Neural progenitor cell (in vitro differentiated cells): Measurements from ENCODE around the gene EVI5L.

ENCODE experiments used
- CTCF ChIP-seq: fragments of 200-600 bp; sonication (generic); IDR thresholded peaks from 2 replicates; pipeline ENCODE4 v1.5.1; 2017; ENCODE audit warnings: antibody characterized with exemption, mild to moderate bottlenecking
- EZH2 ChIP-seq: fragments of 200-600 bp; sonication (generic); IDR thresholded peaks from 2 replicates; pipeline ENCODE4 v1.6.1; 2017; ENCODE audit warnings: antibody characterized with exemption, mild to moderate bottlenecking, moderate library complexity
- EZH2phosphoT487 ChIP-seq: fragments of 200-600 bp; sonication (generic); IDR thresholded peaks from 2 replicates; pipeline ENCODE4 v1.6.1; 2017; ENCODE audit warnings: antibody characterized with exemption

DNA sequence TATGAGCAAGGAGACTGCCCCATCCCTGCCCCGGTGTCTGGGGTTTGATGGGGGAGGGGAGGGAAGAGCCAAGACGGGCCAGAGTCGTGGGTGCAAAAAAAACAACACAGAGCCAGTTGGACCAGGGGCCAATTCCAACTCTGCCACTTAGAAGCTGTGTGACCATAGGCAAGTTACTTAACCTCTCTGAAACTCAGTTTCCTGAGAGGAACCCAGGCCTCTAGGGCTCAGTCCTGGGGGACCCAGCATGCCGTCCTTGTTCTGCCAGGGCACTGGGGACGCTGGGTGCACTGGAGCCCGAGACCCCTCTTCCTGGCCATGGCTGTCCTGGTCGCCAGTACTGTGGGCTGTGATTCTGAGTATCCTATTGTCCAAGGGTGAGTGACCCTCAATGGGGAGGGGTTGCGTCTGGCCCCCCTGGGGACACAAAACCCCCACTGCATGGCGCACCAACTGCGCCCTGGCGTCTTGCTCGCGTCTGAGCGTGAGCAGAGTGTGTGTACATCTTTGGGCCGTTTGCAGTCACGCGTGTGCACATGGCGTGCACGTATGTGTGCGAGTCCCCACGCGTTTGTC lies 42.3 kb upstream of the EVI5L start:
- TF ChIP-seq CTCF (no peak), EZH2 (peak; percentile 67), EZH2phosphoT487 (peak; percentile 56)
